Stimulated activated CD4-positive, alpha-beta T cell treated with anti-CD3 and anti-CD28 coated beads, Interleukin-12 subunit alpha, Interleukin-12 subunit beta, amount 100 ng/mL, for 24 hours (primary cell): ENCODE results near the gene TRIOBP.

Experiments used
- DNase-seq, 2 experiments: peaks; one replicate each; pipeline ENCODE4 v3.0.0-alpha.2; 2020; ENCODE audit warnings: low read depth in 2 of 2

The TRIOBP gene

DNA sequence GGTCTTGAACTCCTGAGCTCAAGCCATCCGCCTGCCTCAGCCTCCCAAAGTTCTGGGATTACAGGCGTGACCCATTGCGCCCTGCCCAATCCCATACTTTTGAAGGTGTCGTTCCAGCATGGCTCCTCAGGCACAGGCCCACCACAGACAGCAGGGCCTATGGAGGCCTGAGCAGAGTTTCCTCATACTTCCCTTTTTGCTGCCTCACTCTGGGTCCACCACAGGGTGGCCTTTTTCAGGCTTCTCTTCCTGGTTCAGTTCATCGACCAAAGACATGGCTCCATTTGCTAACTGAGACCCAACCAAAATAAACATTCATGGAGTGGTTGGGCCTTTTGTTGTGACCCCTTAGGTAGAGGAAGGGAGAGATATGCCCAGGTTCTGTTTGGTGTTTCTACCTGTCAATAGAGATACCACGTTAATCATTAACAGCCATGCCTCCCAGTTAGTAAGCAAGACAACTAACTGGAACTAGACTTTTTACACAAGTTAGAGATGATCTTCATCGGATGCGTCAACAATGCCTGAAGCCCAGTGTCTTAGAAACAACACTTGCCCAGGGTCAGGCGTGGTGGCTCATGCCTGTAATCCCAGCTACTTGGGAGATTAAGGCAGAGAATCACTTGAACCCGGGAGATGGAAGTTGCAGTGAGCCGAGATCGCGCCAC is 35.1 kb downstream of the TRIOBP start:
- no peak for DNase-seq

DNA sequence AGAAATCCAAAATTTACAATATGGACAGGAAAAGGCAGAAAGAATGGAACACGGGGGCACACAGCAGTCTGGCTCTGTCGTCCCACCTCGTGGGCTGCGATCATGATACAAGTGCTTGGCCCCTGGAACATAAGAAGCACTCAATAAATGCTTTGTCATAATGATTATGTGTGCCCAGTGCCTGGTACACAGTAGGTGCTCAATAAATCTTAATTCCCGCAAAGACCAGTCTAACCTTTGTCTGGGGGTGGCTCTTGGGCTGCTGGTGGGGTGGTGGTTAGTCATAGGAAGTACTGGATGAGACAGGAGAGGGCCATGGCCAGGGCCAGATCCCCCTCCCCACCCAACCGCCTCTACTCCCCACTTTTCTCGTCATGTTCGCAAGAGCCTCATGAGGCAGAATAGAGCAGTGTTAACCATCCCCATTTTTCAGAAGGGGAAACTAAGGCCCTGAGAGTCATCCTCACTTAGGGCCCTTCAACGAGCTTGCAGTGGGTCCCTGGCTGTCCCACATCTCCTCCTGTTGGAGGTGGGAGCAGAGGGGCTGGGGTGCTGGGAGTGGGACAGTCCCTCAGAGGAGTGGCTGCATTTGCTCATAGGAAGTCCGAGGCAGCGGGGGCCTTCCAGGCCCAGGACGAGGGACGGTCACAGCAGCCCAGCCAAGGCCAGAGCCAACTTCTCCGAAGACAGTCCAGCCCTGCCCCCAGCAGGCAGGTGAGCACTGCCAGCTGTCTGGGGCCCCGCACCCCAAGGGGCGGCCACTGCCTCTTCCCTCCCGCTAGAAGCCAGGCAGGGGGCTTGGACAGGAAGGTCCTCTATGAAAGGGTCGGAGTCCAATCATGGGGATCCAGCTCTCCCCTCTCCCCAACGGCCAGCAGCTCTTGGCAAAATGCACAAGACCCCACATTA is 36.1 kb downstream of the TRIOBP start:
- DNase-seq: no peak

DNA sequence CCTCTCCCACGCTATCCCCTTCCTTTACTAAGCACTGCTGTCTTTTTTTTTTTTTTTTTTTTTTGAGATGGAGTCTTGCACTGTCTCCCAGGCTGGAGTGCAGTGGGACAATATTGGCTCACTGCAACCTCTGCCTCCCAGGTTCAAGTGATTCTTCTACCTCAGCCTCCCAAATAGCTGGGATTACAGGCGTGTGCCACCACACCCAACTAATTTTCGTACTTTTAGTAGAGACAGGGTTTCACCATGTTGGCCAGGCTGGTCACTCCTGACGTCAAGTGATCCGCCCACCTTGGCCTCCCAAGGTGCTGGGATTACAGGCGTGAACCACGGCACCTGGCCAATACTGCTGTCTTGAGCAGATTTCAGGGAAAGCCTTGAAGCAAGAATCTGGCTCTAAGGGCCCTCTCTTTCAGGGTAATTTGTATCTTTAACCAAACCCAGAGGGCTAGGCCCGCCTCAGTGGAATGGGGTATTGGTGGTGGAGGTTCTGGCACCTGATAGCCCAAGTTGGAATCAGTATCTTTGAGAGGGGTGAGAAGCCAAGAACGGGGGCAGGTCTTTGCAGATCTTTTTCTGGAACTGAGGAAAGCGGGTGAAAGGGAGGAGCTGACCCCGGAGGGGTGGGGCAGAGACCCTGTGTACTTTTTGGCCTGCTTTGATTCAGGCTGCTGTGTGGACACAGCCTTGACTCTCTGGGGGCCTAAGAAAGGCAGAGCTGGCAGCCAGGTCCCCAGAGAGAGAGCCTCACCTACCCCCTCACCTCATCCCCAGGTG is 37.0 kb downstream of the TRIOBP start:
- DNase-seq: no peak

DNA sequence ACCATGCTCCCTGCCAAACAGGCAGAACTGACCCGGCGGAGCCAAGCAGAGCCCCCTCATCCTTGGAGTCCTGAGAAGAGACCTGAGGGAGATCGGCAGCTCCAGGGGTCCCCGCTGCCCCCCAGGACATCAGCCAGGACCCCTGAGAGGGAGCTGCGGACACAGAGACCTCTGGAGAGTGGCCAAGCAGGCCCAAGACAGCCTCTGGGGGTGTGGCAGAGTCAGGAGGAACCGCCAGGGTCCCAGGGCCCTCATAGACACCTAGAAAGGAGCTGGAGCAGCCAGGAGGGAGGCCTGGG is 37.5 kb downstream of the TRIOBP start:
- DNase-seq: no peak

DNA sequence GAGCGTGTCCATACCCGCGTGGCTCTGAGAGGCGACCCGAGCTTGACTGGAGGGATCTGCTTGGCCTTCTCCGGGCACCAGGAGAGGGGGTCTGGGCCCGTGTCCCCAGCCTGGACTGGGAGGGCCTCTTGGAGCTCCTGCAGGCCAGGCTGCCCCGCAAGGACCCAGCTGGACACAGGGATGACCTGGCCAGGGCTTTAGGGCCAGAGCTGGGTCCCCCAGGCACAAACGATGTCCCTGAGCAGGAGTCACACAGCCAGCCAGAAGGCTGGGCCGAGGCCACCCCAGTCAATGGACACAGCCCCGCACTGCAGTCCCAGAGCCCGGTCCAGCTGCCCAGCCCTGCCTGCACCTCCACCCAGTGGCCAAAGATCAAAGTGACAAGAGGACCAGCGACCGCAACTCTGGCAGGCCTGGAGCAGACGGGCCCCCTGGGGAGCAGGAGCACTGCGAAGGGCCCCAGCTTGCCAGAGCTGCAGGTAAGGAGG is 38.2 kb downstream of the TRIOBP start:
- DNase-seq: no peak

DNA sequence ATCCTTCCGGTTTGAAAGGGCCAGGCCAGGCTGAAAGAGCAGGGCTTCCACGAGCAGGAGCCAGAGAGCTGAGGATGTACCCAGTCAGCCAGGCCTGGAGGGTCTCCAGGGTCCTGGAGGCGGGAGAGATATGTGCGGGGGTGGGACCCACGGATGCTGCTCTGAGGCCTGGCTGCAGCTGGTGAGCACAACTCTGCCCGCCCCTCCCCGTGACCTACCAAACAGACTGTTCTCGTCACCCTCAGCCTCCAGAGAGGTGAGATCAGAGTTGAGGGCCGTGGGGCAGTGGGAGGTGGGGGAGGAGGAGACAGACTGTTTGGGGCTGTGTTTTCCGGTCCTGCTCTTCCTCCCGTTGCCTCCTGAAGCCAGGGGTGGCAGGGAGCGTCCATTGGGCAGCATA is 42.2 kb downstream of the TRIOBP start:
- no peak for DNase-seq

DNA sequence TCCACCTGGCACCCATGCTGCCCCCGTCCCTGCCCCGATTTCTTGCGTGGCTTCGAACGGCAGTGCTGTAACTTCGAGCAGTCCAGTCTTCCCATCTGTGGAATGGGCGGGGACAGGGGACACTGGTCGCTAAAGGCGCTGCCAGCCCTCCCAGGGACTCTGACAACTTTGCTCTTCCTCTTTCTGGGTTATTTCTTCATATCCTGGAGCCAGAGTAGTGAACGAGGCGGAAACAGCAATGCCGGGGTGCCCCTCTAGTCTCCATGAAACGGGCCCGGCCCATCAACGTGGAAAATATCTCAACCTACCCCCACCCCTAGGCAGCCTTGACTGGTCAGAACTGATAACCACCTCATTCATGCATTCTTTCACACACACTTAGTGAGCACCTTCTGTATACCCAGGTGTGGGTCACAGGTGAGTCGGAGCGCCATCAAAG is 42.8 kb downstream of the TRIOBP start:
- no peak for DNase-seq

DNA sequence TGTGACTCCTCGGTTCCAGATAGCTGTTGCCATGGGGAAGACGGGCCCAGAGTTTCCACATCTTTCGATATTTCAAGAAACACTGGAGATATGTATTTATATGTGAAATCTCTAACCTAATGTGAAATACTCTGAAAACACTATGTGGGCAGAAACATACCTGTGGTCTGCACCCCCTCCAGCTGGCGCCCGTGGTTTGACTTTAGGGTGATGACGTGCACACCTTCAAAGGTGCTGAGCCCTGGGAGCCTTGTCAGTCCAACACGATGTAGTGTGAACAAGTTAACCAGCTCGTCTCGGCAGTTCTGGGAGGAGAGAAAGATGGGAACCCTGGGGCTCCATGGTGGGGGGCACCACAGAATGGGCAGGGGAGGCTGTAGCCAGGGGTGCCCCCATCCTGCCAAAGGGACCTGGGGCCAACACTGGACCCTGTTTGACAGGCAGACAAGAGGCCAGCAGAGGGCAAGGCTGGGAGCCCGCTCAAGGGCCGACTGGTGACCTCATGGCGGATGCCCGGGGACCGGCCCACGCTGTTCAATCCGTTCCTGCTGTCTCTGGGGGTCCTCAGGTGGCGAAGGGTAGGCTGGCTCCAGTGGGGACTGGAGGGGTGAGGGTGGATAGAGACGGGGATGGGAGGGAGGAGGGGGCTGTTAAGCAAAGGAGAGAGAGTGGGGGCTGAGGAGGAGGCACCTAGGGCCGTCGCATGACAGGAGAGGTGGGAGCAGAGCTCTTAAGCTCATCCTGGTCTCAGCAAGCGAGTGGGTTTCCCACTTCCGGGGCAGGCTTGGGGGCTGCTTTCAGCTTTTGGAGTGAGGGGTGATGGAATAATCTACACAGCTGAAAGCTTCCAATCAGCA is 43.8 kb downstream of the TRIOBP start:
- no peak for DNase-seq

DNA sequence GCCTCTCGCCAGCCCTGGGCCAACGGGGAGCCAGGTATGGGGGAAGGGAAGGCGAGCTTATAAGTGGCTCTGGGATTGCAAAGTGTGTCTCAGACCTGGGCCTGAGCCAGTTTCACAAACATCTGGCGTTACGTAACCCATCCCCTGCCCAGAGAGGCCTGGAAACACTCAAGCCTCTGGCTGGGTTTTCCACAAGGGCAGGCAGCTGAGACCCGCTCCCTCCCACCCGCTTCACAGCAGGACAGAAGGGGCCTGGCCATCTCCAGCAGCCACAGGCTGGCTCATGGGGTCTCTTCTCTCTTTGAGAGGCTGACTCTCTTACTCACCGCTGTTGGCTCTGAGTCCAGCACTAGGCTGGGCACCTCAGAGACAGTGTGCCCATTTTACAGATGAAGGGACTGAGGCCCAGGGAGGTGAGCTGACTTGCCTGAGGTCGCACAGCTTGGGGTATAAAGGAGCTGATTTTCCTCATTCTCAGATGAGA is 44.5 kb downstream of the TRIOBP start:
- DNase-seq: no peak

DNA sequence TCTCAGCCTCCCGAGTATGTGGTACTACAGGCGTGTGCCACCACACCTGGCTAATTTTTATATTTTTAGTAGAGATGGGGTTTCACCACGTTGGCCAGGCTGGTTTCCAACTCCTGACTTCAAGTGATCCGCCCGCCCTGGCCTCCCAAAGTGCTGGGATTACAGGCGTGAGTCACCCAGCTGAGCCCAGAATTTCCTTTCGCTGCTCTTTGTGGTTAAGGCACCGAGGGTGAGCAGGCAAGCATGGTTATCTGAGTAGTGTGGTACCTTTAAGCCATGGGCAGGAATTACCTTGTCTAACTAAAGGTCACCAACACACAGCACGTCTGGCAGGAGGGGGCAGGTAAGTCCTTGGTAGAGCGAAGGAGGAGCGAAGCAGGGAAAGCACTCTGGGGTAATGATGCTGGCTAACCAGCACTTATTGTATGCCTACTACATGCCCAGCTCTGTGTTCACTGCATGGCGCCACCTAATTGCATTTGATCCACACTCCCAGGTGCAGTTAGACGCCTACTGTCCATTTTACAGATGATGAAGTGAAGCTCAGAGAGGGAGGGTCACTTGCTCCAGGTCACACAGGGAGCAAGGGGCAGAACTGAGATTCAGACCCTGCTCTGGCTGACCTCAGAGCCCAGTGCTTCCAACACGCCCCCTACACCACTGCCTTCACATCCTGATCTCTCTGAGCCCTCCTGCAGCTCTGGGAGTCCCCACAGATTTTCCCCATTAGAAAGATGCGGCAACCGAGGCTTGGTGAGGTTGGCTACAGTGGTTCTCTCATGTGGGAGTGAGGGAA is 45.7 kb downstream of the TRIOBP start:
- no peak for DNase-seq

DNA sequence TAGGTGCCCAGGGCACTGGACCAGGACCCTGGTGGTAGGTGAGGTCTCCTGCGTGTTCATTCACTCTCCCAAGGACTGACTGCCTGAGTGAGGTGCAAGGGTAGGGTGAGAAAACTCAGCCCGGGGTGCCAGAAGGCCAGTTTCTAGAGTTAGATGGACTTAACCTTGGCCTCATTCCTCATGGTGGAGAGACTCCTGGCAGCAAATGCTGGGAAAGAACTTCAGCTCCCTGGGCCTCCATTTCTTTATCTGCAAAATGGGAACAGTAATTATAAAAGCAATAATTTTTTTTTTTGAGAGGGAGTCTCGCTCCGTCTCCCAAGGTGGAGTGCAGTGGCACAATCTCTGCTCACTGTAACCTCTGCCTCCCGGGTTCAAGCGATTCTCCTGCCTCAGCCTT is 47.7 kb downstream of the TRIOBP start:
- no peak for DNase-seq

DNA sequence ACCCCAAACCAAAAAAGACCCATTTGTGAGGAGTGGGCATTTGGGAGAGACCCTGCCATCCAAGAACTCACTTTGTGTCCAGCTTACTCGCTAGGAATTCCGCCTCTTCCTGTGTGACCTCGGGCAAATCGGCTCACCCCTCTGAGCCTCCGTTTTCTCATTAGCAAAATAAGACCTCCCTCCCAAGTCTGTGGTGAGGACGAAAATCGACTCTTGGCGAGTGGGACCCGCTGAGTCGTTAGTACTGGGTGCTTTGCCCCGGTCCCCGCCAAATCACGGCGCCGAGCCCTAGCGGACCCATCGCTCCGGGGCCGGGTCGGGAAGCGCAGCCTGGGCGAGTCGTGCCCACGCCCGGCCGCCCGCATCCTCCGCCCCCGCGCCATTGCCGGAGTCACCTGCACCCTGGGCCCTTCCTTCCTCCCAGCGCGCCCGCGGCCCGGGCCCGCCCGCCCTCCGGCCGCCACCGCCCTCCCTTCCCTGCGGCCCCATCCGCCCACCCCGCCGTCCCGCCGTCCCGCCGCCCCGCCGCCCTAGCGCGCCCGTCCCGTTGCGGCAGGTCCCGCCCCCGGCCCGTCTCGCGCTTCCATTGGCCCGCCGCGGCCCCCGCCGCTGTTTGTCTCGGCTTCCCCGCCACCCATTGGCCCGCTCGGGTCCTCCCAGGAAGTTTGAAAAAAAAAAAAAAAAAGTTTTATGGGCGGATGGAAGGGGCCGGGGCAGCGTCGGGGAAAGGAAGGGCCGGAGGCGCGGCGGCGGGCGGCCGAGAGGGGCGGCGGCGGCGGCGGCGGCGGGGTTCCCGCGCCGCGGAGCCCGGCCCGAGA is 48.9 kb downstream of the TRIOBP start:
- peak; percentile 74 to 88 for DNase-seq

DNA sequence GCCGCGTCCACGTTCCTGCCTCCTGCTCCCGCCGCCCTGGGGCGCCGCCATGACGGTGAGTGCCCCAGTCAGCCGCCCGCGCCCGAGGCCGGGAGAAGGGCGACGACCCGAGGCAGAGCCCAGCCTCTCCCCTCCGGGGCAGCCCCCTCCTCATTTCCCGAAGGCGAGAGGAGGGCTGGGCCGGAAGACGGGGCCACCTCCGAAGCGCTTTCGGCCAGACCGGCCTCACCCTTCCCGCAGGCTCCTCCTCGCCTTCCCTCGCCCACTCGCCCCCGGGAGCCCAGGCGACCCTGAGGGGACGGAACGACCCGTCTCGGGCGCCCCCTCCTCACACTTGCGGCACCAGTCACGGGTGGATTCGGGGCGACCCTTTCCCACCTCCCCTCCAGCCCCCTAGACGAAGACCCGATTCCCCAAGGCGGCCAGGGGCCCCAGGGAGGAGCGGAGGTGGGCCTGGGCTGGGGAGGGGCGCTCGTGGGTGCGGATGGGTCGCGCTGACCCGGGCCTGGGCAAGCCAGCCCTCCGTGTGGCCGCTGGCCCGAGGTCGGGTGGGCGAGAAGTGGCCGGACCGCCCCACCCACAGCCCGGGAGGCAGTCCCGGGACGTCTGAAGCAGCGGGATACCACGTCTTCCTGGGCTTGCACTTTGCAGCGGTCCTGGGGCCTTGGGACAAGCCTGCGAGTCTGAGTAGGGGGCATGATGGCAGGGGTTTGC is 49.7 kb downstream of the TRIOBP start:
- DNase-seq: peak in 1 of 2 experiments; percentile 12

DNA sequence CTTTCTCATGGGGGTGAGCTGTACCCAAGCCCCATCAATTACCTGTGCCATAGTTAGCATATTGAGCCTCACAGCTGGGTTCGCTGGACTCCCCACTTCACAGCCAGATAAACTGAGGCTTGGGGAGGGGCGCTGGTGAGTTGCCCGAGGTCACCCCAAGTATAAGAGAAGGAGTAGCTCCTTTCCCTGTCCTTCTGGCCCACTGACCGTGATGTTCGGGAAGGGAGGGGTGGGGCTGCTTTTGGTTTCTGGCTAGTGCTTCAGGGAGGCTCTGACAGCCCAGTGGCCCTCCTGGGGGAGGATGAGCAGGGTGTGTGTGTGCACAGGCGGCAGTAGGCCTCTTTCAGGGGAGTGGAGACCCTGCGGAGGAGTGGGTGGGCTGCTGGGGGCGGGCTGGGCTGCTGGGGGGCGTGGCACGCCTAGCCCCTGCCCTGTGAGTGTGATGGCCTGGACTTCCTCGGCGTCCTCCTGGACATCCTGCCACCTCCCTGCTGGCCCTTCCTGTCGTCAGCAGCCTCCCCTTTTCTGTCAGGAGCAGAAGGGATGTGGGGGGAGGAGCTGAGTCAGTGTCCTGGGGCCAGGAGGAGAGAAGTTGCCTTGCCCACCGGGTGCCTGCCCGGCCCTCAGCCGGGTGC is 50.3 kb downstream of the TRIOBP start:
- no peak for DNase-seq

DNA sequence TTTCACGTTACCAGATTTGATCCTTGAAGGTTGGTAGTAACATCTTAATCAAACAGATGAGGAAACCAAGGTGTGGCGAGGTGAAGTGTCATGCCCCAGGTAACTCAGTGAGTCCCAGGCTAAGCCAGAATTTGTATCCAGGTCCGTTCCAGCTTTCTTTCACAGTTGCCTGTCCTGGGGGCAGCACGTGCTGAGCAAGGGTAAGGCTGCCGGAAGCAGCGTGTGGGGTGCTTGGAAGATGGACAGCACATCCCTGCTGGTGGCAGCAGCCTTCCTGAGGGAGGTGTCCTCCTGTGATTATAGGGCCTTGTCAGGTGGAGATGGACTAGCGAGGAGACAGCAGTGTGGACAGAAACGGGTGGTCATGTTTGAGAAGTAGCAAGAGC is 50.9 kb downstream of the TRIOBP start:
- no peak for DNase-seq

DNA sequence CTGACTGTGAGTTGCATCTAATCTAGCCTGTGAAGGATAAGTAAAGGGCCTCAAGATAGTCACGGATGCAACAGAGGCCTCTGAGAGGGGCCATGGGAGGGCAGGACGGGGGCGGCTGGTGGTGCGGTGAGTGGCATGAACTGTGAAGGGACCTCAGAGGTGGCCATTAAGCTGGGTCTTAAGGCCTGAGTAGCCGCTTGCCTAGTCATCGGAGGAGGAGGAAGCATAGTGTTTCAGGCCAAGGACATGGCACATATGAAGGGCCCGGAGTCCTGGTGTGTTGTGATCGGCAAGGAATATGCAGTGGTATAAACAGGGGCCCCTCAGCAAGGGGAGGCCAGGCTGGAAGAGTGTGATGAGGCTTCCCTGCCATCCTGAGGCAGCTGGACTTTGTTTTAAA is 51.8 kb downstream of the TRIOBP start:
- DNase-seq: no peak

DNA sequence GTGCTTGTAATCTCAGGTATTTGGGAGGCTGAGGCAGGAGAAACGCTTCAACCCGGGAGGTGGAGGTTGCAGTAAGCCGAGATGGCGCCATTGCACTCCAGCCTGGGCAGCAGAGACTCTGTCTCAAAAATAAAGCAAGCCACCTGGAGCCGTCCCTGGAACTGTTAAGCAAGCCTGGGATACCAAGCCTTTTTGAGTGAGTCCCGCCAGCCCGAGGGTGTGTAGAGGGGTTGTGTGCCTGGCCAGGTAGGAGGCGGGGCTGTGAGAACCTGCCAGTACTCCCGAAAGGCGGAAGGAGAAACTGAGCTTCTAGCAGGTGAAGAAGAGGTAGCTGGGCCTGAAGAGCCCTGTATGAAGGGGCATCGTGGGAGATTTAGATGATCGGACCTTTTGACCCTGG is 52.4 kb downstream of the TRIOBP start:
- no peak for DNase-seq

DNA sequence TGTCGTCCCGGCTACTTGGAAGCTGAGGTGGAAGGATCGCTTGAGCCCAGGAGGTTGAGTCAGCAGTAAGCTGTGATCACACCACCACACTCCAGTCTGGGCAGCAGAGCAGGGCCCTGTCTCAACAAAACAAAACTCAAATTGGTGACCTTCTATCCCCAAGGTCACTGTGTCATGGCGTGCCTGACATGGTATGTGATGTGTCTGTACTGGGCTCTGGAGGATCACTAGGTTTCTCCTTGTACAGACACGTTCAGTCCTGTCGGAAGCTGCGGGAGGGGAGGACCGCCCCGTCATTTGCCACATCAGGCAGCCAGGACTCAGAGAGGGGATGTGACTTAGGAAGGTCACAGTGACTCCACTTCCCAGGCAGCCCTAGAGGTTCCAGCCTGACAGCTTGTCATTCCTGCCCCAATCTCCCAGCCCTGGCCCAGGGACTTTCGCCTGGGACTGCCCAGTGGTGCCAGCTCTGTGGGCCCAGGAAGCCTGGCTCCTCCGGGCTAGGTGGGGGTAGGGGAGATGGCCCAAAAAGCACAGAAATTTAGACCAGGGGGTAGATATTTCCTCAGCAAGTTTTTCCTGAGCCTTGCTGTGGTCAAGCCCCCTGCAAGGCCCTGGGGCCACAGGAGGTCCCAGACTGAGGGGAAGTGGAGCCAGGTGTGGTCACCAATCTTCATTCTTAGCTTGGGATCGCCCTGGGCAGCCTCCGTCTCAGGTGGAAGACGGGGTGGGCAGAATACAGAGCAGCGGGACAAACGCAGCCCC is 53.2 kb downstream of the TRIOBP start:
- DNase-seq: no peak
